Small intestine (tissue), 7 donors: ENCODE measurements around the gene PROSER2. TPM values are rescaled to one million over a fixed set of nuclear protein-coding genes. Genes with fewer than 3 reads are reported as not detected.

Experiments
- DNase-seq, 2 donors: peaks; one replicate each; pipeline versions ENCODE4 v3.0.0 to v3.0.0-alpha.2; 2013
- FAIRE-seq: peaks from 2 replicates; lab custom pipeline; 2012; peaks lifted over from hg19 to GRCh38; lab: Jason Lieb, UNC
- H3K27ac ChIP-seq, 3 donors: one replicate each; pipeline ENCODE4 v1.5.1; 2013; ENCODE audit warnings: low read length in 2 of 3, mild to moderate bottlenecking in 2 of 3, control low read depth in 1 of 3, inconsistent platforms in 1 of 3, low read depth in 1 of 3, moderate library complexity in 1 of 3
- H3K27me3 ChIP-seq, 3 donors: one replicate each; pipeline ENCODE4 v1.6.1; 2013; ENCODE audit warnings: low read length in 3 of 3, inconsistent platforms in 1 of 3; ENCODE audit not compliant: control insufficient read depth in 3 of 3, insufficient read depth in 3 of 3
- H3K36me3 ChIP-seq, 3 donors: one replicate each; pipeline ENCODE4 v1.6.1; 2013; ENCODE audit warnings: low read length in 3 of 3, inconsistent platforms in 1 of 3, low read depth in 1 of 3, mild to moderate bottlenecking in 1 of 3, moderate library complexity in 1 of 3; ENCODE audit not compliant: control insufficient read depth in 3 of 3, insufficient read depth in 2 of 3
- H3K4me1 ChIP-seq, 3 donors: one replicate each; pipeline ENCODE4 v1.6.1; 2013; ENCODE audit warnings: low read length in 2 of 3, inconsistent platforms in 1 of 3, low read depth in 1 of 3, mild to moderate bottlenecking in 1 of 3, moderate library complexity in 1 of 3; ENCODE audit not compliant: control insufficient read depth in 3 of 3, insufficient read depth in 2 of 3
- H3K4me3 ChIP-seq, 3 donors: one replicate each; pipeline ENCODE4 v1.5.1; 2013; ENCODE audit warnings: low read length in 3 of 3, control low read depth in 1 of 3, inconsistent platforms in 1 of 3, low read depth in 1 of 3, mild to moderate bottlenecking in 1 of 3, moderate library complexity in 1 of 3
- H3K9me3 ChIP-seq, 2 donors: one replicate each; pipeline ENCODE4 v1.6.1; 2013; ENCODE audit warnings: low read depth in 1 of 2, low read length in 1 of 2; ENCODE audit not compliant: control insufficient read depth in 2 of 2, insufficient read depth in 1 of 2
- WGBS, 3 donors: extraction: QIAGEN DNeasy Blood & Tissue Kit; methylation state at CpG; one replicate each; pipeline ENCODE4 v1.1.7; 2013; 5-methylcytosine and 5-hydroxymethylcytosine counted together
- polyA plus RNA-seq, 4 donors: library from polyadenylated mRNA; stranded (reverse) in 3 of 4; unstranded in 1 of 4; fragments of 200-250 nt in 3 of 4; fragments of 120-200 nt in 1 of 4; gene quantifications; one replicate each; pipeline versions ENCODE4 v1.2.1 to v1.2.3, GENCODE V29; 2013
- donor health status: healthy with polysubstance abuse.
- donor health status: control.
- donor health status: control.
- donor health status: Bipolar disorder and iron deficiency.
- donor health status: healthy.

The PROSER2 gene
- polyA plus RNA-seq, 4 donors, result 0.54 to 6.8 (median 1.7) TPM; not detected in 1

GRCh38 chr10:11797281-11797680 is 25.9 kb upstream of the PROSER2 start:
- Histone ChIP-seq H3K27me3 (no peaks in the 10 kb centered on the region), H3K27ac (no peak overlapping the region), H3K36me3 (no peaks in the 10 kb centered on the region), H3K4me1 (peaks cover 0 to 5% (median 0%) of the 10 kb centered on the region in 3 donors), H3K9me3 (no peaks in the 10 kb centered on the region), H3K4me3 (no peak overlapping the region)
- FAIRE-seq (no peak), DNase-seq (no peak)
- WGBS, 3 donors, result 94 to 95% (median 94%) methylated on average over 10 of the region's 10 CpGs

GRCh38 chr10:11797847-11798633 is 25.1 kb upstream of the PROSER2 start:
- H3K27ac ChIP-seq, result no peak overlapping the region
- no peak for FAIRE-seq
- WGBS, 3 donors, result 86 to 91% (median 88%) methylated on average over 12 of the region's 12 CpGs

GRCh38 chr10:11798845-11799735 is 24.1 kb upstream of the PROSER2 start:
- FAIRE-seq (no peak), DNase-seq (no peak)
- Histone ChIP-seq H3K4me3 (no peak overlapping the region), H3K4me1 (peaks cover 0 to 3% (median 0%) of the 10 kb centered on the region in 3 donors), H3K9me3 (no peaks in the 10 kb centered on the region), H3K27ac (no peak overlapping the region), H3K27me3 (no peaks in the 10 kb centered on the region), H3K36me3 (no peaks in the 10 kb centered on the region)
- WGBS, 3 donors, result 77 to 78% (median 78%) methylated on average over 18 of the region's 18 CpGs

More at GRCh38 chr10:11797847-11798633, 25.1 kb upstream of the PROSER2 start:
- no peak for DNase-seq
- Histone ChIP-seq H3K9me3 (no peaks in the 10 kb centered on the region), H3K4me3 (no peak overlapping the region), H3K27me3 (no peaks in the 10 kb centered on the region), H3K36me3 (no peaks in the 10 kb centered on the region), H3K4me1 (peaks cover 0 to 5% (median 0%) of the 10 kb centered on the region in 3 donors)

GRCh38 chr10:11799736-11800080 is 23.4 kb upstream of the PROSER2 start:
- Histone ChIP-seq H3K27ac (no peak overlapping the region), H3K36me3 (no peaks in the 10 kb centered on the region), H3K27me3 (no peaks in the 10 kb centered on the region), H3K9me3 (no peaks in the 10 kb centered on the region), H3K4me3 (no peak overlapping the region), H3K4me1 (no peaks in the 10 kb centered on the region)
- no peak for DNase-seq
- 87 to 93% (median 90%) methylated on average over 9 of the region's 9 CpGs for WGBS, 3 donors
- FAIRE-seq, result no peak

GRCh38 chr10:11804336-11804735 is 18.8 kb upstream of the PROSER2 start:
- Histone ChIP-seq H3K27ac (no peak overlapping the region), H3K4me1 (no peaks in the 10 kb centered on the region), H3K9me3 (no peaks in the 10 kb centered on the region), H3K4me3 (no peak overlapping the region), H3K27me3 (no peaks in the 10 kb centered on the region), H3K36me3 (no peaks in the 10 kb centered on the region)
- DNase-seq (no peak), FAIRE-seq (no peak)
- WGBS, 3 donors, result 85 to 91% (median 86%) methylated on average over 16 of the region's 16 CpGs

- Histone ChIP-seq H3K4me1 (no peaks in the 10 kb centered on the region), H3K27me3 (no peaks in the 10 kb centered on the region), H3K27ac (no peak overlapping the region), H3K36me3 (no peaks in the 10 kb centered on the region), H3K9me3 (no peaks in the 10 kb centered on the region), H3K4me3 (no peak overlapping the region)
- no peak for DNase-seq
- FAIRE-seq, result no peak
- 79 to 87% (median 84%) methylated on average over 4 of the region's 4 CpGs for WGBS, 3 donors
Measured at GRCh38 chr10:11805792-11806191, 17.4 kb upstream of the PROSER2 start.

- DNase-seq (no peak), FAIRE-seq (no peak)
- H3K4me3 ChIP-seq, result no peak overlapping the region
- H3K27ac ChIP-seq, result no peak overlapping the region
- no peaks in the 10 kb centered on the region for H3K36me3 ChIP-seq
- 79 to 91% (median 85%) methylated on average over 6 of the region's 6 CpGs for WGBS, 3 donors
- no peaks in the 10 kb centered on the region for H3K4me1 ChIP-seq
- no peaks in the 10 kb centered on the region for H3K27me3 ChIP-seq
- H3K9me3 ChIP-seq, result no peaks in the 10 kb centered on the region
Measured at GRCh38 chr10:11806706-11807105, 16.4 kb upstream of the PROSER2 start.

- Histone ChIP-seq H3K4me3 (no peak overlapping the region), H3K4me1 (no peaks in the 10 kb centered on the region), H3K9me3 (no peaks in the 10 kb centered on the region), H3K36me3 (no peaks in the 10 kb centered on the region), H3K27ac (no peak overlapping the region), H3K27me3 (no peaks in the 10 kb centered on the region)
- FAIRE-seq, result no peak
- no peak for DNase-seq
- WGBS, 3 donors, result 93 to 98% (median 94%) methylated on average over 5 of the region's 5 CpGs
Measured at GRCh38 chr10:11808808-11809207, 14.3 kb upstream of the PROSER2 start.
